ENCODE results near the gene CTBP1. TPM values are rescaled to one million over a fixed set of nuclear protein-coding genes. Genes with fewer than 3 reads are reported as not detected.

CTBP1 gene
- total and polyA plus RNA-seq, 2 experiments from 2014 or later, result 40.1 to 160 TPM

GRCh38 chr4:1205586-1206298 lies 43.2 kb downstream of the CTBP1 start:
- Histone ChIP-seq H3K9me3 (ENCODE audit: low read depth) (no peaks in the 10 kb centered on the region), H3K4me1 (ENCODE audit: insufficient read depth) (peaks cover 23% of the 10 kb centered on the region), H3K4me3 (no peak overlapping the region), H2AFZ (no peak overlapping the region), H3K79me2 (ENCODE audit: insufficient read depth) (no peaks in the 10 kb centered on the region), H3K4me2 (ENCODE audit: unreplicated experiment) (no peak overlapping the region), H3K36me3 (ENCODE audit: low read depth) (no peaks in the 10 kb centered on the region), H3F3A (ENCODE audit: insufficient read depth) (no peaks in the 10 kb centered on the region), H3K9ac (no peak overlapping the region), H3K9me2 (ENCODE audit: insufficient read depth) (no peaks in the 10 kb centered on the region), H3K27ac (no peak overlapping the region), H3K27me3 (replicated peaks; ENCODE audit: insufficient read depth) (no peaks in the 10 kb centered on the region), H4K20me1 (ENCODE audit: insufficient read depth) (no peaks in the 10 kb centered on the region)
- in situ Hi-C loops (cut with MboI), result no loop called here
- TF ChIP-seq EZH2phosphoT487 (IDR thresholded peaks at IDR 0.05; ENCODE audit: insufficient read depth, low read depth) (no peak), EZH2 (IDR thresholded peaks at IDR 0.05; ENCODE audit: insufficient read depth, poor library complexity, severe bottlenecking) (no peak)
- no peak for DNase-seq
- WGBS, 2 experiments (ENCODE audit: low coverage in 1 of 2, low lambda C conversion rate in 2 of 2, missing lambda C conversion rate in 2 of 2), result 79 to 91% methylated on average over 12 to 14 of the region's 17 CpGs

DNA sequence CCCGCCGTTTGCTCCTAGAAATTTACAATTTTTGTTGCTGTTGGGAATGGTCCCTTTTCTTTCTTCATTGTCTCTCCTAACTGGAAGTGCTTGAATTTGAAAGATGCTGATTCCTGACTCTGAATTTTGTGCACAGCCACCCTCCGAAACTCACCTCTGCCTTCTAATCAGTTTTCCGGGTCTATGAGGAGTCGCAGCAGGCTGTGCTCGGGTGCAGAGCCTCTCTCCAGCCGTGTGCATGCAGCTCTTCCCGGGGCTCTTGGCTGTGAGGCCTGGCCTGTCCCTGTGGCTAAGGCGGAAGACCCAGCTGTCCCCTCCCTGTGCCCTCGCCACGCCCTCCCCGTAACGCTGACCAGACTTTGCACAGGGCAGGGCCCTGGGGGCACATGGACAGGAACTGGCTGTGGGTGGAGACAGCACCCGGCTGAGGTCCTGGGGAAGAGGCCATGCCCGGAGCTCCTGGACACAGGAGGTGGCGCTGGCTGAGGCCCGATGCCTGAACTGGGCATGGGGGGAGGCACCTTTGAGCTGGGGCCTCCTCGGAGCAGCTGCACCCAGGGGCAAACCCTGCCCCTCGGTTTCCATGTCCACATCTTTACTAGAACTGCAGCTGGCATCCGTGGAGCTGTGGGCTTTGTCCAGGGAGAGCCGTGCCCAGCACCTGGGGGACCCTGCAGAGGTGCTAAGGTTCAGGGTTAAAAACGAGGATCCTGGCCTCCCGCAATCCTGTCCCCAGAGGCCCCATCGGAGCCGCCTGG lies 43.9 kb downstream of the CTBP1 start:
- no peaks in the 10 kb centered on the region for H3K36me3 ChIP-seq (ENCODE audit: low read depth)
- H3F3A ChIP-seq (ENCODE audit: insufficient read depth), result no peaks in the 10 kb centered on the region
- TF ChIP-seq EZH2phosphoT487 (IDR thresholded peaks at IDR 0.05; ENCODE audit: insufficient read depth, low read depth) (no peak), EZH2 (IDR thresholded peaks at IDR 0.05; ENCODE audit: insufficient read depth, poor library complexity, severe bottlenecking) (no peak)
- H2AFZ ChIP-seq, result no peak overlapping the region
- H3K4me3 ChIP-seq, result no peak overlapping the region
- in situ Hi-C loops (cut with MboI), result no loop called here
- H3K4me2 ChIP-seq (ENCODE audit: unreplicated experiment), result no peak overlapping the region
- H3K9ac ChIP-seq, result no peak overlapping the region
- WGBS, 2 experiments (ENCODE audit: low coverage in 1 of 2, low lambda C conversion rate in 2 of 2, missing lambda C conversion rate in 2 of 2), result 70 to 72% methylated on average over 24 of the region's 25 CpGs
- H3K79me2 ChIP-seq (ENCODE audit: insufficient read depth), result no peaks in the 10 kb centered on the region
- DNase-seq, result no peak
- H3K9me2 ChIP-seq (ENCODE audit: insufficient read depth), result no peaks in the 10 kb centered on the region
- H3K27ac ChIP-seq, result no peak overlapping the region
- peaks cover 29% of the 10 kb centered on the region for H3K4me1 ChIP-seq (ENCODE audit: insufficient read depth)
- H3K9me3 ChIP-seq (ENCODE audit: low read depth), result no peaks in the 10 kb centered on the region
- no peaks in the 10 kb centered on the region for H3K27me3 ChIP-seq (replicated peaks; ENCODE audit: insufficient read depth)
- no peaks in the 10 kb centered on the region for H4K20me1 ChIP-seq (ENCODE audit: insufficient read depth)

DNA sequence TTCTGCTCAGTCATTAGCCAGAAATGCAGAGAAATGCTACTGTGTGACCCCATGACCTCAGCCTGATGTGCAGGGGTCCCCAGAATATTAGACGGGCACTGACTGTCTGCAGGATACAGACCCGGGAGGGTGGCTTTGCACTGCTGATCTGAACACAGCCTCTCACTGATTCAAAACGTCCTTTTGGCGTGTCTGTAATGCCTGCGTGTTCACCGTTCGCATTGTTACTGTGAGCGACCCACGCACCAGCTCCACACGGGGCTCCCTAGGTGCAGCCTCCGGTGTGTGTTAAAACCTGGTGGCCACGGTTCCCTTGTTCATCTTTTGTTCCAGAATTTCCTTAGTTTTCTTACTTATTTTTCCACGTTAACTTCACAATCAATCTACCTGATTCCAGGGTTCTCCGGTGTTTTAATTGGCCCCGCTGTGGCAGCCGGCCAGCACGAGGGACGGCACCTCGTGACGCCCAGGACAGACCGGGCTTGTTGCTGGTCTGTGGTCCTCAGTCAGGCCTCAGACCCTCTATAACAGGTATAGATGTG lies 44.6 kb downstream of the CTBP1 start:
- Histone ChIP-seq H3K36me3 (ENCODE audit: low read depth) (no peaks in the 10 kb centered on the region), H3K27me3 (replicated peaks; ENCODE audit: insufficient read depth) (no peaks in the 10 kb centered on the region), H3K9me2 (ENCODE audit: insufficient read depth) (no peaks in the 10 kb centered on the region), H3K4me3 (no peak overlapping the region), H3K4me2 (ENCODE audit: unreplicated experiment) (no peak overlapping the region), H4K20me1 (ENCODE audit: insufficient read depth) (no peaks in the 10 kb centered on the region), H3K9ac (no peak overlapping the region), H3K9me3 (ENCODE audit: low read depth) (no peaks in the 10 kb centered on the region), H3F3A (ENCODE audit: insufficient read depth) (no peaks in the 10 kb centered on the region), H3K4me1 (ENCODE audit: insufficient read depth) (peaks cover 24% of the 10 kb centered on the region), H2AFZ (no peak overlapping the region), H3K79me2 (ENCODE audit: insufficient read depth) (no peaks in the 10 kb centered on the region), H3K27ac (no peak overlapping the region)
- in situ Hi-C loops (cut with MboI), result no loop called here
- DNase-seq, result no peak
- TF ChIP-seq EZH2phosphoT487 (IDR thresholded peaks at IDR 0.05; ENCODE audit: insufficient read depth, low read depth), result no peak
- no peak for TF ChIP-seq EZH2 (IDR thresholded peaks at IDR 0.05; ENCODE audit: insufficient read depth, poor library complexity, severe bottlenecking)
- 92 to 93% methylated on average over 21 of the region's 21 CpGs for WGBS, 2 experiments (ENCODE audit: low coverage in 1 of 2, low lambda C conversion rate in 2 of 2, missing lambda C conversion rate in 2 of 2)

DNA sequence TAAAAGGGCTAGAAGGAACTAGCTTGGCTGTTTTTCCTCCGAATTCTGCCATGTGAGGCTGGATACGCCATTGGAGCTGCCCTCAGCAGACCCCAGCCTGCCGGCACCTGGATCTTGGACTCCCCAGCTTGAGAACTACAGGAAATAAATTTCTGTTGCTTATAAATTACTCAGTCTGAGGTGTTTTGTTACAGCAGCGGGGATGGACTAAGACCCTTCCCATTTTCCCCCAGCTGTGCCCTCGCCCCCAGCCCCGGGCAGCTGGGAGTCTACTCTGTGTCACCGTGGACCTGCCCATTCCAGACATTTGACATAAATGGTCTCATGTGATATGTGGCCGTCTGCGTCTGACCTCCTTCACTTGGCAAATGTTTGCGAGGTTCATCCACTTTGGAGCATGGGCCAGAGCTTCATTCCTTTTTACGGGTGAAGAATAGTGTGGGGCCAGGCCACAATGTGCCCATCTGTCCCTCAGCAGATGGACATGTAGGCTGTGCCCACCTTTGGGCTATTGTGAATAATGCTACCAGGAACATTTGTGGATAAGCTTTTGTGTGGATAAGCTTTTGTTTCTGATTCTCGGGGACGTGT lies 45.8 kb downstream of the CTBP1 start:
- H3K27ac ChIP-seq, result no peak overlapping the region
- H4K20me1 ChIP-seq (ENCODE audit: insufficient read depth), result no peaks in the 10 kb centered on the region
- 74 to 80% methylated on average over 13 of the region's 13 CpGs for WGBS, 2 experiments (ENCODE audit: low coverage in 1 of 2, low lambda C conversion rate in 2 of 2, missing lambda C conversion rate in 2 of 2)

More for the DNA sequence above, 45.8 kb downstream of the CTBP1 start:
- no peak for DNase-seq
- peaks cover 16% of the 10 kb centered on the region for H3K4me1 ChIP-seq (ENCODE audit: insufficient read depth)
- H3F3A ChIP-seq (ENCODE audit: insufficient read depth), result no peaks in the 10 kb centered on the region
- no peaks in the 10 kb centered on the region for H3K9me2 ChIP-seq (ENCODE audit: insufficient read depth)
- in situ Hi-C loops (cut with MboI), result no loop called here
- H2AFZ ChIP-seq, result no peak overlapping the region
- no peaks in the 10 kb centered on the region for H3K79me2 ChIP-seq (ENCODE audit: insufficient read depth)
- H3K4me3 ChIP-seq, result no peak overlapping the region
- H3K9me3 ChIP-seq (ENCODE audit: low read depth), result no peaks in the 10 kb centered on the region
- H3K36me3 ChIP-seq (ENCODE audit: low read depth), result no peaks in the 10 kb centered on the region
- no peak overlapping the region for H3K4me2 ChIP-seq (ENCODE audit: unreplicated experiment)
- no peak for TF ChIP-seq EZH2phosphoT487 (IDR thresholded peaks at IDR 0.05; ENCODE audit: insufficient read depth, low read depth)
- TF ChIP-seq EZH2 (IDR thresholded peaks at IDR 0.05; ENCODE audit: insufficient read depth, poor library complexity, severe bottlenecking), result no peak
- H3K9ac ChIP-seq, result no peak overlapping the region
- H3K27me3 ChIP-seq (replicated peaks; ENCODE audit: insufficient read depth), result no peaks in the 10 kb centered on the region

Data from GM23248 (cell line).